Body of pancreas (tissue), 4 donors: ENCODE data around the gene ASPG.

Experiments
- CTCF ChIP-seq, 7 experiments: fragments of 450-650 bp in 4 of 7; fragments of 200-600 bp in 3 of 7; sonication (generic) in 3 of 7; IDR thresholded peaks; one replicate each; pipeline ENCODE4 v1.5.1; 2016 to 2019; ENCODE audit warnings: antibody characterized with exemption in 7 of 7
- POLR2A ChIP-seq, 3 donors: fragments of 450-650 bp; IDR thresholded peaks; one replicate each; pipeline ENCODE4 v1.6.1; 2016; ENCODE audit warnings: antibody characterized with exemption in 3 of 3, mild to moderate bottlenecking in 2 of 3

DNA sequence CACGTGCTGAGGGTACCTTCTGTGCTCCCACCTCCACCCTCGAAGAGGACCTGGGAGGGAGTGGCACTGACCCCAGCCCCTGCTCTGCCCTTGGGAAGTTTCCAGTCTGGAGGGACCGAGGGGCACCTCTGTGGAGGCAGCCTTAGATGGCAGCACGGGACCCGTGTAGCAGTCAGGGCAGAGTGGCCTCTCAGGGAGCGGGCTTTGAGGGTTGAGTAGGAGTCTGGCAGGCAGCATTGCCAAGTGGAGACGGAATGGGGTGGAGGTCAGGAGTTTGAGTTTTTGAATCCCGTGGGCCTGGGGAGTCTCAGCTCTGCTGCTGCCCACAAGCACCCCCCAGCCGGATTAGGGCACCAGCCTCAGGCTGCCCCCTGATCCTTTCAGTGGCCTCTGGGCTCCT is 74.5 kb downstream of the ASPG start:
- TF ChIP-seq CTCF (IDR thresholded peaks at IDR 0.05) (no peak), POLR2A (IDR thresholded peaks at IDR 0.05) (no peak)
